GM12801 (cell line): ENCODE data around the gene UGT1A10.

Source experiments
- CTCF ChIP-seq: IDR thresholded peaks from one replicate; pipeline ENCODE4 v1.5.1; 2011; ENCODE audit warnings: control low read depth; ENCODE audit not compliant: insufficient read length; ENCODE audit errors: extremely low read depth

The UGT1A10 gene

GRCh38 chr2:233813236-233814055 lies 177.2 kb downstream of the UGT1A10 start:
- TF ChIP-seq CTCF: no peak

GRCh38 chr2:233814056-233814835 lies 178.0 kb downstream of the UGT1A10 start:
- no peak for TF ChIP-seq CTCF

GRCh38 chr2:233815861-233816260 lies 179.6 kb downstream of the UGT1A10 start:
- TF ChIP-seq CTCF: no peak

- no peak for TF ChIP-seq CTCF
Measured at GRCh38 chr2:233816334-233816733, 180.1 kb downstream of the UGT1A10 start.

GRCh38 chr2:233816771-233817170 lies 180.5 kb downstream of the UGT1A10 start:
- no peak for TF ChIP-seq CTCF

GRCh38 chr2:233817361-233817911 lies 181.2 kb downstream of the UGT1A10 start:
- TF ChIP-seq CTCF: no peak

- TF ChIP-seq CTCF: no peak
Measured at GRCh38 chr2:233817995-233818638, 181.9 kb downstream of the UGT1A10 start.
